Fibroblast of skin of back (primary cell): ENCODE measurements around the gene TSPAN14.

Experiments
- DNase-seq: peaks from one replicate; pipeline ENCODE4 v3.0.0-alpha.2; 2013

TSPAN14 gene

DNA sequence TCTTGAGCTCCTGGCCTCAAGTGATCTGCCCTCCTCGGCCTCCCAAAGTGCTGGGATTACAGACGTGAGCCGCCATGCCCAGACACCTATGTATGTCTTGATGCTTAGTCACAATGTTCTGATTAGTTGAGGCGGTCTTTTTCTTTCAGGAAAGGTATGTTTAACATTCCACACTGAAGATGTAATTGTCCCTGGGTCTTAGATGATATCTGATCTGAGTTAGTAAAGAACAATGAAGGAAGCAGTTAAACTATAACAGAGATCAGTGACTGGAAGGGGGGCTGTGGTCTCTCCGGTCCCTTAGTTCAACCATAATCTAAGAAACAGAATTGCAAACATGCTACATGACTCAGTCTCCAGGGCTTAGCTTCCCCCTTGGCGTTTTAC is 52.1 kb downstream of the TSPAN14 start:
- DNase-seq, result peak; percentile 83

DNA sequence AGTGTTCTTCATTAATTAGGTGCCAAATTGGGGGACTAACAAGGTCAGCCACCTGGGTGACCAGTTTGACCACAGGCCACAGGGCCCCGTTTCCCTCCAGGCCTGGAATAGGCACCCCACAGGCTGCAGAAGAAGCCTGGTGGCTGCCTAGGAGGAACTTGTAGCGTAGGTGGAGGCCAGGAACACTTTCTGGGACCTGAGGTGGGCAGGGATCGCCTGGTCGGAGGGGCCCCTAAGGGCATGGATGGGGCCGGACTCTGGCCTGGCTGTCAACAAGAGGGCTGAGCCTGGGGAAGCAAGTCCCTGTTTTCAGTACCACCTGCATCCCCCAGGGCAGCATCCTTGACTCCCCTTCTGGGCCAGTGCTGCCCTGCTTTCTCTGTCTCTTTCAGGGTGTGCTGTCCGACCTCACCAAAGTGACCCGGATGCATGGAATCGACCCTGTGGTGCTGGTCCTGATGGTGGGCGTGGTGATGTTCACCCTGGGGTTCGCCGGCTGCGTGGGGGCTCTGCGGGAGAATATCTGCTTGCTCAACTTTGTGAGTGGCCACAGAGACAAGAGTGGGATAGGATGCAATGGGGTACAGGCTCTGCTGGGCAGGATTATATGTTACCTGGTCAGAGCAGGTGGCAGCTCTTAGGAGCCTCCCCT is 52.9 kb downstream of the TSPAN14 start:
- DNase-seq, result no peak

GRCh38 chr10:80509108-80509402 is 54.9 kb downstream of the TSPAN14 start:
- no peak for DNase-seq

DNA sequence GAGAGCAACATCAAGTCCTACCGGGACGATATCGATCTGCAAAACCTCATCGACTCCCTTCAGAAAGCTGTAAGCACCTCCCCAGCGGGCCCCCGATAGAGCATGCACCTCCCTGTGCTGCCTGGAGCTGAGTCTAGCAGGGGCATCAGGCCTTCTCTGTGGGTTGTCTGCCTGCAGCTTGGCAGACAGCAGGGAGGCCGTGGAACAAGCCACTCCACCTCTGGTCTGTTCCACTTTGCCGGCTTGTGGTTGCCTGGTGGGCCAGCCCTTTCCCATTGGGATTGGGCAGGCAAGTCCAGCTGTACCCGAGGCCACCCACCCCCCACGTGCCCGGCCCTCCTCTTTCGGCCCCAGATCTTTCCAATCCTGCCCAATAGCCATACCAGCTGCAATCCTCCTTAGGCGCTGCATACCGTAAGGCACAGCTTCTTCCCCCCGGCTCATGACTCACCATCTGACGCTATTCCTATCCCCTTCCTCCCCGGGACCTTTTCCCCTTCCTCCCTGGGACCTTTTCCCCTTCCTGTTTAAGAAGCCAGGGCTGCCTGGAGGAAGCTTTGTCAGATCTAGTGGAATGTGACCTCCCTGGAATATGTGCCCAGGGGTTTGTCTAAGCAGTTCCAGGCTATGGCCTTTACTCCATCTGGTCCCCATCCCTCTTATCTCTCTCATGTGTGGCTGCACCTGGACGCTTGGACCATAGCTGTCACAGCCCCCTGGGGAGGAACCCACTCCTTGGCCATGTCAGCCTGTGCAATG is 55.5 kb downstream of the TSPAN14 start:
- DNase-seq, result peak; percentile 88

GRCh38 chr10:80512031-80512526 is 58.0 kb downstream of the TSPAN14 start:
- DNase-seq, result no peak

DNA sequence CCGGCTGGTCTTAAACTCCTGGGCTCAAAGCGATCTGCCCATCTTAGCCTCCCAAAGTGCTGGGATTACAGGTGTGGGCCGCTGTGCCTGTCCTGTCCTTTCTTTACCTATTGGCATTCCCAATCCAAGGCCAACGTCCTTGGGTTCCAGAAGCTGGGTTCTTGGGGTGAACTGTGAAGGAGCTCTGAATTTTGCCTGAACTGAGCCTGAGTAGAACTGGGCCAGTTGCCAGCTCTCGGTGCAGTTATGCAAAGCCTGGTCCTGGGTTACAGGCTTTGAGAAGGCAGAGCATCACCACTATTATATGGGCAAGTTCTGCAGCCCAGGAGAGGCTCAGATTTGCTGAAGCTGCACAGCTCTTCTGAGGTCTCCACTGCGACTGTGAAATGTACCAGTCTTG is 59.0 kb downstream of the TSPAN14 start:
- DNase-seq, result no peak

- DNase-seq, result no peak
Measured at GRCh38 chr10:80515511-80515910, 61.4 kb downstream of the TSPAN14 start.

GRCh38 chr10:80515941-80516340 is 61.8 kb downstream of the TSPAN14 start:
- DNase-seq, result no peak

DNA sequence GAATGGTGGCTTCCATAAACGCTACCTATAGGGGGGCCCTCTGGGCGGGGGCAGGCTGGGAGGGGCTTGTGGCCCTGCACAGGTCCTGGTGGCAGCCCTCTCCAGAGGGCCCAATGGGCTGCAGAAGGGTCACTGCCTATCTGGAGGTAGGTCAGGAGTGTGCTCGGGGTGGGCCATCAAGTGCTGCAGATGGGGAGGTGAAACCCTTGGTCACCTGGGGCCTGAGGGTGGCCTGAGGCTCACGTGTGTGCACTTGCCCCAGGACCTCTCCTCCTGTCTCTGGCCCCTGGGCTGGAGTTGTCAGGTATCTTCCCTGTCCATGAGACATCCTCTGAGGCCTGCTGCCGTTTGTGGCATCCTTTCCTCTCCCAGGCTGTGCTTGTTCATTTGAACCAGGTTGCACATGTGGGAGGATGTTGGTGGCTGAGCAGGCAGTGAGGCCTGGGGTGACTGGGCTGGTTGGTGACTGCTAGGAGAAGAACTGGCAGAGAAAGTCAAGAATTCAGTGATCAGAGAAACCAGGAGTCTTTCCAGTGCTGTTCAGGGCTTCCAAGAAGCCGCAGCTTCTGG is 62.5 kb downstream of the TSPAN14 start:
- DNase-seq, result no peak

GRCh38 chr10:80517416-80518142 is 63.5 kb downstream of the TSPAN14 start:
- no peak for DNase-seq

- DNase-seq, result no peak
Measured at GRCh38 chr10:80518143-80518806, 64.2 kb downstream of the TSPAN14 start.

DNA sequence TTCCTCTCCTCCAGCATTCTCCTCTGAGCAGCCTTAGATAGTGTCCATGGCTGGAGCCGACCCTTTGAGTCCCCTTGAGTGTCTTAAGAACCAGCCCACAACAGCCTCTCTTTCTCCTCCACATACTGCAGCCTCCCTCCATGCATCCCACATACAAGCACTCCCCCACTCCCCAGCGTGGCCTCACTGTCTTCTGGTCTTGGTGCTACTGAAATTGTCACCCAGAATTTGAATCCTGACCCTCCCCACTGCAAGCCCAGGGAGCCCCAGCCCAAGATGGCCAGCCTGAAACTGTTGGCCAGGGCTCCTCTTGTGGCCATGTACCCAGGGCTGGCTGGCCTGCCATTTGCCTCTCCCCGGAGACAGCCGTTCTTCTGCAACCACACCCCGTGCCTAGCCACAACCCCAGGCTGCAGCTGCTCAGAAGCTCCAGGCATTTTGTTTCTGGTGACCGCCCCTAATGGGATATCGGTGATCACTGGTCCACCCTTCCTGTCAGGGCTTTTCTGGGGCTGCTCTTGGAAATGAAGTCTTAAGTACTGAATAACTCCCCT is 64.8 kb downstream of the TSPAN14 start:
- DNase-seq, result no peak

DNA sequence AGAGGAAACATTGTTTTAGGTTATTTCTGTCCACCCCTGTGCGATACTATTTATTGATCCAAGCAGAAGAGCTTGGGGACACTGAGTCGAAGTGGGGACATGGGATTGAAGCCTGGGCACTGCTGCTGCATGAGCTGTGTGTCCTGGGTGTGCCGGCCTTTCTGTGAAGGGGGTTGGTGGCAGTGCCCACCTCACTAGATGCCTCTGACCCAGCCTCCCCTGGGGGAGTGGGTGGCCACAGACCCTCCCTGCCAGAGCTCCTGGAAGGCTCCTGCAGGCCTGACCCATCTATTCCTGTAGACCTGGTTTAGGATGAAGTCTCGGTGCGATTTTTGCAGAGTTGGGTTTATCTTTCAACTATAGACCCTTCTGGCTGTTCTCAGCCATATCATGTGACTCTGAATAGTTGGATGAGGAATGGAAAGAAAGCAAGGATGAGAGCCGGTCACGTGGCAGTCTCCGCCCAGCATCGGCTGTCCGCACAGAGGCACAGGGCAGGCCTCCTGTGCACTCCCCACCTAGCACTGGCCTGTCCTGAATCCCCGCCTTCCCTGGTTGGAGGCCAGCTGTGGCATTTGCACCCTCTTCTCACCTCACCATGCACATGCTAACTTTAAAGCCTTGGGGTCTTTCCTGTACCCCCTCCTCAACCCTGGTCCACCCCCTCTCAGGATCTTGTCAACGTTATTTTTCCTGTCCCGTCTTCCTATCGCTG is 66.0 kb downstream of the TSPAN14 start:
- no peak for DNase-seq

- DNase-seq, result no peak
Measured at GRCh38 chr10:80520661-80521470, 66.8 kb downstream of the TSPAN14 start.

DNA sequence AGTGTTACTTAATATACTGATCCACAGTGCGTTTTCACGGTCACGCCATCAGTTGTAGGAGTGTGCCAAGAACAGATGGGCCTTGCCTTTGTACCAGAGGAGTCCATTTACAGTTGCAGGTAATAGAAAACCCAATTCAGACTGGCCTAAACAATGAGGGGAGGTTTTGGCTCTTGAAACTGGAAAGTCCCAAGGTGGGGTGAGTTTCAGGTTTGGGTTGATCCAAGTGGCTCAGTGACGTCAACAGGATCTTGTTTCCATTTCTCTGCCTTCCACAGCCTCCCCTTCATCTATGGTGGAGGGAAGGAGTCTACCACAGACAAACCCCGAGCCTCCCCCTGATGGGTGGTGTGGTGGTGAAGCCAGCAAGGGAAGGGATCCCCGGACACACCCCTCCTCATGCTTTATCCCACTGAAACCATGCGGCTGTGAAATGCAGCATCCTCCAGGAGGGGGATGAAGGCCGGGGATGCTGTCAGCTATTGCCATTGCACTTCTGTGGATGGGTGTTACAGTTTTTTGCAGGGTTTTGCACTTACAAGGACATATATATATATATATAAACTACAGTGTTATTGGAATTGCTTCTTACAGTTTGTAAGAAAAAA is 68.8 kb downstream of the TSPAN14 start:
- no peak for DNase-seq

DNA sequence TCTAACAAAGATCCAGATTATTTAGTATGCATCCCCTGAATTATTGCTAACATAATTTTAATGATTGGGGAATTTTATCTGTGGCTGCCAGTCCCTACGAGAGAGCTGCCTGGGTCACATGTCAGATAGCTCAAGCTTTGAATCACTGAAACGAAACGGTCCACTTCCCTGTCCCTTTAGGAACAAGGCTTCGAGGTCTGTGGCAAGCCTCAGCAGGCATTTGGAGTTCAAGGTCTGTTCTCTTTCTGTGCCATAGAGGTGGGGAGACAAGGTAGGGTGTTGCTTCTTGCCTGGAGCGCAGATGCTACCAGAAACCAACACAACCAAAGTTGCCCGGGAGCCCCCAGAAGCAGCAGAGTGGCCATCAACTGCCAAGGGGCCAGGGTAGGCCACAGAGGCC is 69.7 kb downstream of the TSPAN14 start:
- DNase-seq, result no peak

GRCh38 chr10:80524190-80524909 is 70.2 kb downstream of the TSPAN14 start:
- no peak for DNase-seq

GRCh38 chr10:80526218-80526617 is 72.1 kb downstream of the TSPAN14 start:
- no peak for DNase-seq

- no peak for DNase-seq
Measured at GRCh38 chr10:80526742-80527141, 72.6 kb downstream of the TSPAN14 start.

DNA sequence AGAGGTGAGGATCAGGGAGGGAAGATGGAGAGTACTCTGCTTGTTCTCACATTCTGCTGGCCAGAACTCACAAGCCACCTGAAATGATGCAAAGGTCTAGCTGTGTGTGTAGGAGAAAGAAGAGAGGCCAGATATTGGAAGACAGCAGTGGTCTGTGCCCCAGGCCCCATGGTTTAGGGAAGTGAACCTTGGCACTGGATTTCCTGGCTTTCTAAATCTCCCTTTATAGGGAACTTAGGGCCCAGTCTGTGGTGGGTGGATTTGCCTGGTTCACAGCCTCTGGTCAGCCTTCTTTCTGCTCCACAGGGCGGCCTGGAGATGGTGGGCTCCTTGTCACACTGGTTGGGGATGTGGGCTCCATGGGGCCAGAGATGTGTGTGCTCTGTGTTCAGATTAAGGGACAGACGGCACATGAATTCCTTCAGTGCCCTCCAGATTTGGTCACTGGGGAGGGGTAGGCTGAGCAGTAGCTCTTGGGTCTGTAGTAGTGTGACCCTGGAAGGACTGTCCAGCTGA is 74.1 kb downstream of the TSPAN14 start:
- DNase-seq, result no peak
